ENCODE results near the gene VSTM4. TPM values are rescaled to one million over a fixed set of nuclear protein-coding genes. Genes with fewer than 3 reads are reported as not detected.

Gene VSTM4
- total RNA-seq, 1 experiment from 2014 or later = 0.07 TPM

DNA sequence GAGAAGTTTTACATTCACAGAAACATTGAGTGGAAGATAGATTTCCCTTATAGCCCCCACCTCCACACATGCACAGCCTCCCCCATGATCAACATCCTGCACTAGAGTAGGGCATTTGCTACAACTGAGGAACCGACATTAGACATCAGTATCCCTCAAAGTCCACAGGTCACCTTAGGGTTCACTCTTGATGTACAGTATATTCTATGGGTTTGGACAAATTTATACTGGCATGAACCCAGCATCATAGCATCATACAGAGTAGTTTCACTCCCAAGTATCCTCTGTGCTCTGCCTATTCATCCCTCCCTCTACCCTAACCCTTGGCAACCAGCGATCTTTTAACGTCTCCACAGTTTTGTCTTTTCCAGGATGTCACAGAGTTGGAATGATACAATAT is 64.4 kb downstream of the VSTM4 start:
- H3K9me2 ChIP-seq (ENCODE audit: insufficient read depth) = no peaks in the 10 kb centered on the region
- intact Hi-C loops (cut with micrococcal nuclease) = no loop called here
- no peak overlapping the region for H3K4me3 ChIP-seq (replicated peaks in 1 of 2; ENCODE audit: low read depth in 1 of 2, low read length in 2 of 2)
- RAD21 ChIA-PET (ENCODE audit: low non-redundant PET in 1 of 2, low total read pairs in 2 of 2, uncharacterized antibody in 2 of 2, unreplicated experiment in 2 of 2) = no interaction called here
- H3K4me1 ChIP-seq (ENCODE audit: control insufficient read depth in 1 of 2, insufficient read depth in 2 of 2, low read length in 2 of 2) = no peaks in the 10 kb centered on the region
- no peaks in the 10 kb centered on the region for H3K36me3 ChIP-seq (ENCODE audit: control insufficient read depth in 1 of 2, insufficient read depth in 2 of 2, low read length in 2 of 2)
- BruUV-seq (replicated peaks) = no TSS peak
- DNase-seq (ENCODE audit: low read depth, low spot score) (no peak), ATAC-seq (no peak)
- no peaks in the 10 kb centered on the region for H3K9me3 ChIP-seq (ENCODE audit: control insufficient read depth in 1 of 2, insufficient read depth in 1 of 2, low read depth in 1 of 2, low read length in 2 of 2)
- H4K20me1 ChIP-seq (ENCODE audit: insufficient read depth) = no peaks in the 10 kb centered on the region
- H2AFZ ChIP-seq (ENCODE audit: low read depth, low read length, poor library complexity, severe bottlenecking) = no peak overlapping the region
- H3K27me3 ChIP-seq (ENCODE audit: insufficient read depth, low read length) = peaks cover 72% of the 10 kb centered on the region
- H3K27ac ChIP-seq (ENCODE audit: low read depth, low read length) = no peak overlapping the region
- TF ChIP-seq POLR2A (IDR thresholded peaks at IDR 0.05; ENCODE audit: borderline replicate concordance, extremely low read depth, insufficient read depth, insufficient read length) (no peak), ZNF274 (IDR thresholded peaks at IDR 0.05; ENCODE audit: low read depth, low read length) (no peak), REST (IDR thresholded peaks at IDR 0.05; ENCODE audit: low read depth) (no peak), FOSL1 (IDR thresholded peaks at IDR 0.05; ENCODE audit: low read depth) (no peak), YY1 (IDR thresholded peaks at IDR 0.05; ENCODE audit: extremely low read depth, insufficient replicate concordance, low read depth, low read length) (no peak), JUND (IDR thresholded peaks at IDR 0.05) (no peak), CBX3 (IDR thresholded peaks at IDR 0.05; ENCODE audit: low read depth) (no peak), MAX (IDR thresholded peaks at IDR 0.05) (no peak), POLR2AphosphoS5 (IDR thresholded peaks at IDR 0.05; ENCODE audit: low read depth, low read length) (no peak), ZFX (IDR thresholded peaks at IDR 0.05) (no peak), EZH2phosphoT487 (IDR thresholded peaks at IDR 0.05; ENCODE audit: borderline replicate concordance) (no peak), EZH2 (IDR thresholded peaks at IDR 0.05) (no peak), ATF3 (IDR thresholded peaks at IDR 0.05) (no peak)
- TF ChIP-seq, protein P1, sequence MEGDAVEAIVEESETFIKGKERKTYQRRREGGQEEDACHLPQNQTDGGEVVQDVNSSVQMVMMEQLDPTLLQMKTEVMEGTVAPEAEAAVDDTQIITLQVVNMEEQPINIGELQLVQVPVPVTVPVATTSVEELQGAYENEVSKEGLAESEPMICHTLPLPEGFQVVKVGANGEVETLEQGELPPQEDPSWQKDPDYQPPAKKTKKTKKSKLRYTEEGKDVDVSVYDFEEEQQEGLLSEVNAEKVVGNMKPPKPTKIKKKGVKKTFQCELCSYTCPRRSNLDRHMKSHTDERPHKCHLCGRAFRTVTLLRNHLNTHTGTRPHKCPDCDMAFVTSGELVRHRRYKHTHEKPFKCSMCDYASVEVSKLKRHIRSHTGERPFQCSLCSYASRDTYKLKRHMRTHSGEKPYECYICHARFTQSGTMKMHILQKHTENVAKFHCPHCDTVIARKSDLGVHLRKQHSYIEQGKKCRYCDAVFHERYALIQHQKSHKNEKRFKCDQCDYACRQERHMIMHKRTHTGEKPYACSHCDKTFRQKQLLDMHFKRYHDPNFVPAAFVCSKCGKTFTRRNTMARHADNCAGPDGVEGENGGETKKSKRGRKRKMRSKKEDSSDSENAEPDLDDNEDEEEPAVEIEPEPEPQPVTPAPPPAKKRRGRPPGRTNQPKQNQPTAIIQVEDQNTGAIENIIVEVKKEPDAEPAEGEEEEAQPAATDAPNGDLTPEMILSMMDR (IDR thresholded peaks at IDR 0.05 in 2 of 3, conservative IDR thresholded peaks at IDR 0.05 in 1 of 3; ENCODE audit: borderline replicate concordance in 1 of 3, insufficient read depth in 1 of 3, low read depth in 2 of 3, low read length in 2 of 3) = no peak
- TF ChIP-seq, protein P2, sequence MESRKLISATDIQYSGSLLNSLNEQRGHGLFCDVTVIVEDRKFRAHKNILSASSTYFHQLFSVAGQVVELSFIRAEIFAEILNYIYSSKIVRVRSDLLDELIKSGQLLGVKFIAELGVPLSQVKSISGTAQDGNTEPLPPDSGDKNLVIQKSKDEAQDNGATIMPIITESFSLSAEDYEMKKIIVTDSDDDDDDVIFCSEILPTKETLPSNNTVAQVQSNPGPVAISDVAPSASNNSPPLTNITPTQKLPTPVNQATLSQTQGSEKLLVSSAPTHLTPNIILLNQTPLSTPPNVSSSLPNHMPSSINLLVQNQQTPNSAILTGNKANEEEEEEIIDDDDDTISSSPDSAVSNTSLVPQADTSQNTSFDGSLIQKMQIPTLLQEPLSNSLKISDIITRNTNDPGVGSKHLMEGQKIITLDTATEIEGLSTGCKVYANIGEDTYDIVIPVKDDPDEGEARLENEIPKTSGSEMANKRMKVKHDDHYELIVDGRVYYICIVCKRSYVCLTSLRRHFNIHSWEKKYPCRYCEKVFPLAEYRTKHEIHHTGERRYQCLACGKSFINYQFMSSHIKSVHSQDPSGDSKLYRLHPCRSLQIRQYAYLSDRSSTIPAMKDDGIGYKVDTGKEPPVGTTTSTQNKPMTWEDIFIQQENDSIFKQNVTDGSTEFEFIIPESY (IDR thresholded peaks at IDR 0.05; ENCODE audit: extremely low read depth, insufficient replicate concordance, low read length) = no peak
- CTCF ChIA-PET = interaction anchor here (0.7 kb wide), 1 partner anchor 742 kb away, joined by 3 read pairs; no protein-coding TSS in a partner anchor
- no peak overlapping the region for H3K4me2 ChIP-seq (ENCODE audit: low read length)
- no peak overlapping the region for H3K9ac ChIP-seq (ENCODE audit: low read length)
- no peaks in the 10 kb centered on the region for H3K79me2 ChIP-seq (ENCODE audit: insufficient read depth, low read length)
- POLR2A ChIA-PET = no interaction called here
